Stomach (tissue), 9 donors: ENCODE data around the gene PFKL. TPM values are rescaled to one million over a fixed set of nuclear protein-coding genes. Genes with fewer than 3 reads are reported as not detected.
A peak's percentile ranks its signal among the peaks of the same experiment; 100 is the strongest.

Source experiments
- DNase-seq, 2 donors: peaks; one replicate each; pipeline versions ENCODE4 v3.0.0 to v3.0.0-alpha.2; 2013 to 2019
- H3K27ac ChIP-seq, 5 donors: fragments of 200-600 bp in 4 of 5; sonication (generic) in 4 of 5; one replicate each; pipeline ENCODE4 v1.5.1; 2013 to 2019; ENCODE audit warnings: mild to moderate bottlenecking in 1 of 5, moderate library complexity in 1 of 5
- H3K27me3 ChIP-seq, 3 donors: fragments of 200-600 bp; sonication (generic); one replicate each; pipeline ENCODE4 v1.5.1; 2017 to 2019; ENCODE audit warnings: mixed run types in 1 of 3
- H3K36me3 ChIP-seq, 4 donors: fragments of 200-600 bp; sonication (generic); 1 replicate in 3 of 4; 2 replicates in 1 of 4; pipeline ENCODE4 v1.5.1; 2016 to 2019
- H3K4me1 ChIP-seq, 4 donors: fragments of 200-600 bp; sonication (generic); one replicate each; pipeline ENCODE4 v1.5.1; 2016 to 2019
- H3K4me3 ChIP-seq, 4 donors: fragments of 200-600 bp; sonication (generic) in 3 of 4; one replicate each; pipeline ENCODE4 v1.5.1; 2016 to 2019; ENCODE audit warnings: mild to moderate bottlenecking in 1 of 4
- H3K9me3 ChIP-seq, 4 donors: fragments of 200-600 bp; sonication (generic); one replicate each; pipeline ENCODE4 v1.5.1; 2016 to 2019
- EP300 ChIP-seq: sonication (generic); formaldehyde crosslinking; IDR thresholded peaks from one replicate; pipeline ENCODE4 v1.6.1; 2017; ENCODE audit warnings: antibody characterized with exemption
- POLR2A ChIP-seq, 4 donors: fragments of 450-650 bp; IDR thresholded peaks; one replicate each; pipeline ENCODE4 v1.6.1; 2016; ENCODE audit warnings: antibody characterized with exemption in 4 of 4, control low read depth in 2 of 4, mild to moderate bottlenecking in 1 of 4, moderate library complexity in 1 of 4
- POLR2AphosphoS5 ChIP-seq, 3 donors: sonication (generic); formaldehyde crosslinking; IDR thresholded peaks; one replicate each; pipeline ENCODE4 v1.6.1; 2016; ENCODE audit warnings: antibody characterized with exemption in 3 of 3
- WGBS, 5 donors: extraction: QIAGEN DNeasy Blood & Tissue Kit in 3 of 5; methylation state at CpG; one replicate each; pipeline versions ENCODE4 v1.1.5 to v1.1.7; 2013 to 2018; 5-methylcytosine and 5-hydroxymethylcytosine counted together
- intact Hi-C: fragments of 100-400 bp; cut with DNase I; formaldehyde crosslinking; loops from one replicate; pipeline ENCODE4 v1.15.1; 2023; ENCODE audit warnings: low total_unique reads
- polyA plus RNA-seq, 3 donors: library from polyadenylated mRNA; stranded (reverse); fragments of 200-250 nt; gene quantifications; one replicate each; pipeline ENCODE4 v1.2.3, GENCODE V29; 2013
- total RNA-seq, 5 donors: library from RNA; depleted of rRNA; stranded (reverse); fragments of >200 nt; gene quantifications; one replicate each; pipeline versions ENCODE4 v1.1.0 to v1.2.3, GENCODE V29; 2014 to 2016
- TF ChIP-seq, protein P1 (sequence below), 7 experiments: fragments of 450-650 bp in 4 of 7; fragments of 200-600 bp in 3 of 7; sonication (generic) in 3 of 7; IDR thresholded peaks; one replicate each; pipeline ENCODE4 v1.5.1; 2016 to 2019; ENCODE audit warnings: antibody characterized with exemption in 7 of 7, control low read depth in 2 of 7, mild to moderate bottlenecking in 1 of 7
- donor health status: healthy with polysubstance abuse.
- donor health status: Bipolar disorder and iron deficiency.
- donor health status: healthy.

PFKL gene
- total and polyA plus RNA-seq, 8 donors, result 83.0 to 283 (median 130) TPM

- Histone ChIP-seq H3K4me3 (no peak overlapping the region), H3K36me3 (peaks cover 22 to 90% (median 77%) of the 10 kb centered on the region in 4 donors), H3K4me1 (no peaks in the 10 kb centered on the region), H3K27me3 (no peaks in the 10 kb centered on the region), H3K9me3 (no peaks in the 10 kb centered on the region), H3K27ac (no peak overlapping the region)
- intact Hi-C loops, result no loop called here
- TF ChIP-seq POLR2AphosphoS5 (IDR thresholded peaks at IDR 0.05) (no peak), POLR2A (IDR thresholded peaks at IDR 0.05) (no peak), EP300 (no peak)
- TF ChIP-seq, protein P1, sequence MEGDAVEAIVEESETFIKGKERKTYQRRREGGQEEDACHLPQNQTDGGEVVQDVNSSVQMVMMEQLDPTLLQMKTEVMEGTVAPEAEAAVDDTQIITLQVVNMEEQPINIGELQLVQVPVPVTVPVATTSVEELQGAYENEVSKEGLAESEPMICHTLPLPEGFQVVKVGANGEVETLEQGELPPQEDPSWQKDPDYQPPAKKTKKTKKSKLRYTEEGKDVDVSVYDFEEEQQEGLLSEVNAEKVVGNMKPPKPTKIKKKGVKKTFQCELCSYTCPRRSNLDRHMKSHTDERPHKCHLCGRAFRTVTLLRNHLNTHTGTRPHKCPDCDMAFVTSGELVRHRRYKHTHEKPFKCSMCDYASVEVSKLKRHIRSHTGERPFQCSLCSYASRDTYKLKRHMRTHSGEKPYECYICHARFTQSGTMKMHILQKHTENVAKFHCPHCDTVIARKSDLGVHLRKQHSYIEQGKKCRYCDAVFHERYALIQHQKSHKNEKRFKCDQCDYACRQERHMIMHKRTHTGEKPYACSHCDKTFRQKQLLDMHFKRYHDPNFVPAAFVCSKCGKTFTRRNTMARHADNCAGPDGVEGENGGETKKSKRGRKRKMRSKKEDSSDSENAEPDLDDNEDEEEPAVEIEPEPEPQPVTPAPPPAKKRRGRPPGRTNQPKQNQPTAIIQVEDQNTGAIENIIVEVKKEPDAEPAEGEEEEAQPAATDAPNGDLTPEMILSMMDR (IDR thresholded peaks at IDR 0.05), result no peak
- DNase-seq, result no peak
- 78 to 85% (median 80%) methylated on average over 25 of the region's 25 CpGs for WGBS, 5 donors
These were observed 28.5 kb downstream of the PFKL start for GRCh38 chr21:44328242-44328895.

DNA sequence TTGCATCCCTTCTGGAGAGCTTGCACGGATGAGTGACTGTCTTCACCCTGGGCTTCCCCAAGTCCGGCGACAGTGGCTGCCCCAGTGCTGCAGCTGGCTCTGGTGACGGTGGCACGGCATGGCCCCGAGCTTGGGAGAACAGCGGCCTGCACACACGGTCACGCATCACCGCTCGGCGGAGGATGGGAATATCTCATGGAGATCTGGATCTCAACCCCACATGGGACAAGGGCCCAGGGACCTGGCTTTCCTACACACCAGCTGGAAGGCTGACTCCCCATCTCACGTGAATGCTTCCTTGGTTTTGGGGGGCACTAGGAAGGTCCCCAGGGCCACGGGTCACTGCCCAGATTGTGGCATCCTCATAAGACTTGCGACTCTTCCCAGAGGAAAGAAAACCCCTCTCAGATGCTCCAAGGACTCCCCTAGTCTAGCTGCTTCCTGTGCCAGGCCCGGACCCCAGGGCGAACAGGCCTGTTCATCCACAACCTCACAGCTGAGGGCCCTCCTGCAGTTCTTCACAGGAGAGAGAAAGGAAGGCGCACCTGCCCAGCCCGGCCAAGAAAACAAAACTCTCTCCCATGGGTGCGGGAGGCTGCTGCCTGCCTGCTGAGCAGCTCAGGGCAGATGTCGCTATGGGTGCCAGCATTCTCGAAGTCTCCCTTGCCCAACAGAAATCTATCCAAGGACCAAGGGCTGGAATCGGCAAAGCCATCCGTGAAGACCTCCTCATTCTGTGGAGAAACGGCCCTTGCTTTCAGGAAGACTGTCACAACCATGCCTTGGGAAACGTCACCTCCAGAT, 29.4 kb downstream of the PFKL start:
- Histone ChIP-seq H3K36me3 (peaks cover 13 to 81% (median 68%) of the 10 kb centered on the region in 4 donors), H3K9me3 (no peaks in the 10 kb centered on the region), H3K4me3 (no peak overlapping the region), H3K4me1 (no peaks in the 10 kb centered on the region), H3K27me3 (no peaks in the 10 kb centered on the region), H3K27ac (no peak overlapping the region)
- 69 to 73% (median 70%) methylated on average over 18 to 26 of the region's 26 CpGs for WGBS, 5 donors
- TF ChIP-seq POLR2A (IDR thresholded peaks at IDR 0.05), result no peak
- no peak for TF ChIP-seq EP300
- TF ChIP-seq, protein P1 (IDR thresholded peaks at IDR 0.05), result no peak
- no peak for TF ChIP-seq POLR2AphosphoS5 (IDR thresholded peaks at IDR 0.05)
- DNase-seq, result no peak
- intact Hi-C loops, result no loop called here

- H3K4me1 ChIP-seq, result no peaks in the 10 kb centered on the region
- DNase-seq, result no peak
- no peak overlapping the region for H3K4me3 ChIP-seq
- 78 to 86% (median 82%) methylated on average over 15 to 44 of the region's 44 CpGs for WGBS, 5 donors
- intact Hi-C loops, result no loop called here
- no peaks in the 10 kb centered on the region for H3K27me3 ChIP-seq
- H3K36me3 ChIP-seq, result peaks cover 5 to 76% (median 64%) of the 10 kb centered on the region in 4 donors
- H3K9me3 ChIP-seq, result no peaks in the 10 kb centered on the region
- no peak overlapping the region for H3K27ac ChIP-seq
- TF ChIP-seq POLR2AphosphoS5 (IDR thresholded peaks at IDR 0.05) (peak in 1 of 3 donors; percentile 4), EP300 (no peak), POLR2A (IDR thresholded peaks at IDR 0.05) (no peak)
These were observed 30.3 kb downstream of the PFKL start for GRCh38 chr21:44329971-44330681.

GRCh38 chr21:44330698-44331097, 30.8 kb downstream of the PFKL start:
- Histone ChIP-seq H3K4me1 (no peaks in the 10 kb centered on the region), H3K27ac (no peak overlapping the region), H3K4me3 (no peak overlapping the region), H3K27me3 (no peaks in the 10 kb centered on the region), H3K36me3 (peaks cover 3 to 76% (median 64%) of the 10 kb centered on the region in 4 donors), H3K9me3 (no peaks in the 10 kb centered on the region)
- DNase-seq, result no peak
- 76 to 85% (median 80%) methylated on average over 10 to 18 of the region's 18 CpGs for WGBS, 5 donors
- intact Hi-C loops, result no loop called here
- TF ChIP-seq EP300 (no peak), POLR2AphosphoS5 (IDR thresholded peaks at IDR 0.05) (no peak), POLR2A (IDR thresholded peaks at IDR 0.05) (no peak)
- TF ChIP-seq, protein P1 (IDR thresholded peaks at IDR 0.05), result no peak
